NCI-H2196 treated with DMSO at 0.1 percent for 48 hours (cell line): ENCODE data around the gene FCRL6.

ENCODE experiments used
- DNase-seq: peaks from one replicate; lab custom pipeline; 2025; ENCODE audit not compliant: unreplicated experiment; lab: John Stamatoyannopoulos, UW

Gene FCRL6

GRCh38 chr1:159831412-159832141 lies 29.4 kb downstream of the FCRL6 start:
- DNase-seq, result no peak

GRCh38 chr1:159832309-159832708 lies 30.1 kb downstream of the FCRL6 start:
- no peak for DNase-seq

- no peak for DNase-seq
Measured at GRCh38 chr1:159835356-159835755, 33.2 kb downstream of the FCRL6 start.

GRCh38 chr1:159835862-159836525 lies 33.8 kb downstream of the FCRL6 start:
- DNase-seq, result no peak

GRCh38 chr1:159838715-159839114 lies 36.6 kb downstream of the FCRL6 start:
- DNase-seq, result no peak

GRCh38 chr1:159839116-159839849 lies 37.1 kb downstream of the FCRL6 start:
- no peak for DNase-seq

GRCh38 chr1:159841749-159842148 lies 39.6 kb downstream of the FCRL6 start:
- DNase-seq, result no peak

- no peak for DNase-seq
Measured at GRCh38 chr1:159843459-159843858, 41.3 kb downstream of the FCRL6 start.

- DNase-seq, result no peak
Measured at GRCh38 chr1:159845751-159846629, 43.8 kb downstream of the FCRL6 start.

- DNase-seq, result no peak
Measured at GRCh38 chr1:159847231-159847630, 45.1 kb downstream of the FCRL6 start.

GRCh38 chr1:159848326-159848725 lies 46.2 kb downstream of the FCRL6 start:
- no peak for DNase-seq

GRCh38 chr1:159849626-159850366 lies 47.6 kb downstream of the FCRL6 start:
- DNase-seq, result no peak

- DNase-seq, result no peak
Measured at GRCh38 chr1:159851407-159851806, 49.2 kb downstream of the FCRL6 start.

GRCh38 chr1:159853417-159854115 lies 51.4 kb downstream of the FCRL6 start:
- DNase-seq, result no peak

GRCh38 chr1:159854116-159854692 lies 52.0 kb downstream of the FCRL6 start:
- peak; percentile 67 for DNase-seq

GRCh38 chr1:159854693-159855192 lies 52.6 kb downstream of the FCRL6 start:
- peak; percentile 70 for DNase-seq

GRCh38 chr1:159855709-159856108 lies 53.5 kb downstream of the FCRL6 start:
- no peak for DNase-seq

GRCh38 chr1:159856576-159856975 lies 54.4 kb downstream of the FCRL6 start:
- DNase-seq, result no peak

GRCh38 chr1:159857889-159858288 lies 55.7 kb downstream of the FCRL6 start:
- DNase-seq, result no peak
